ENCODE data around the gene TAF10.

The TAF10 gene

GRCh38 chr11:6627762-6628241, 15.8 kb upstream of the TAF10 start:
- no peak overlapping the region for H3K27ac ChIP-seq
- TF ChIP-seq CTCF (conservative IDR thresholded peaks at IDR 0.05) (no peak), ZFX (IDR thresholded peaks at IDR 0.05) (no peak)

GRCh38 chr11:6626971-6627761, 15.2 kb upstream of the TAF10 start:
- TF ChIP-seq ZFX (IDR thresholded peaks at IDR 0.05) (no peak), CTCF (conservative IDR thresholded peaks at IDR 0.05) (no peak)

GRCh38 chr11:6625832-6626420, 13.9 kb upstream of the TAF10 start:
- no peak for TF ChIP-seq CTCF (conservative IDR thresholded peaks at IDR 0.05)
- no peak for TF ChIP-seq ZFX (IDR thresholded peaks at IDR 0.05)
- no peak overlapping the region for H3K27ac ChIP-seq

More at GRCh38 chr11:6626971-6627761, 15.2 kb upstream of the TAF10 start:
- H3K27ac ChIP-seq = no peak overlapping the region

- TF ChIP-seq ZFX (IDR thresholded peaks at IDR 0.05) (no peak), CTCF (conservative IDR thresholded peaks at IDR 0.05) (no peak)
- H3K27ac ChIP-seq = no peak overlapping the region
Measured at GRCh38 chr11:6625156-6625831, 13.3 kb upstream of the TAF10 start.

GRCh38 chr11:6623391-6624363, 11.7 kb upstream of the TAF10 start:
- H3K27ac ChIP-seq = no peak overlapping the region
- TF ChIP-seq ZFX (IDR thresholded peaks at IDR 0.05) (no peak), CTCF (conservative IDR thresholded peaks at IDR 0.05) (no peak)

GRCh38 chr11:6622261-6623171, 10.5 kb upstream of the TAF10 start:
- TF ChIP-seq ZFX (IDR thresholded peaks at IDR 0.05) (no peak), CTCF (conservative IDR thresholded peaks at IDR 0.05) (no peak)
- no peak overlapping the region for H3K27ac ChIP-seq

Data from C4-2B (cell line).